LNCAP (cell line): Measurements from ENCODE around the gene METTL15.

Experiments
- CTCF ChIP-seq: fragments of 450-650 bp; IDR thresholded peaks from 2 replicates; pipeline ENCODE4 v1.5.1; 2017; ENCODE audit warnings: mild to moderate bottlenecking

METTL15 gene

GRCh38 chr11:28350216-28350615 lies 242.0 kb downstream of the METTL15 start:
- no peak for TF ChIP-seq CTCF

GRCh38 chr11:28353991-28354390 lies 245.8 kb downstream of the METTL15 start:
- TF ChIP-seq CTCF, result no peak

- no peak for TF ChIP-seq CTCF
These were observed 258.6 kb downstream of the METTL15 start for GRCh38 chr11:28366549-28367346.
